PFSK-1 (cell line): ENCODE data around the gene INPP5J.

Experiments used
- FOXP2 ChIP-seq: optimal IDR thresholded peaks from 2 replicates; pipeline ENCODE3; 2011; ENCODE audit warnings: borderline replicate concordance, control low read depth, inconsistent platforms; ENCODE audit not compliant: insufficient read depth; ENCODE audit errors: extremely low read length, extremely low read depth
- POLR2AphosphoS5 ChIP-seq: IDR thresholded peaks from 2 replicates; pipeline ENCODE4 v1.6.1; 2012; ENCODE audit warnings: low read depth, mild to moderate bottlenecking, control low read depth, low read length, moderate library complexity
- SIN3A ChIP-seq: IDR thresholded peaks from 2 replicates; pipeline ENCODE4 v1.6.1; 2012; ENCODE audit warnings: mild to moderate bottlenecking, low read length, moderate library complexity, borderline replicate concordance; ENCODE audit not compliant: insufficient read depth
- TAF1 ChIP-seq: IDR thresholded peaks from 2 replicates; pipeline ENCODE4 v1.6.1; 2012; ENCODE audit warnings: low read length, control low read depth, borderline replicate concordance; ENCODE audit not compliant: insufficient read depth
- TF ChIP-seq, protein P1 (sequence below), 2 experiments: IDR thresholded peaks; 2 replicates each; pipeline versions ENCODE4 v1.6.1 to v1.8.0; 2011 to 2012; ENCODE audit warnings: low read depth in 2 of 2, low read length in 2 of 2, control low read depth in 1 of 2, inconsistent platforms in 1 of 2, mild to moderate bottlenecking in 1 of 2, moderate library complexity in 1 of 2; ENCODE audit not compliant: insufficient read depth in 1 of 2

The INPP5J gene

DNA sequence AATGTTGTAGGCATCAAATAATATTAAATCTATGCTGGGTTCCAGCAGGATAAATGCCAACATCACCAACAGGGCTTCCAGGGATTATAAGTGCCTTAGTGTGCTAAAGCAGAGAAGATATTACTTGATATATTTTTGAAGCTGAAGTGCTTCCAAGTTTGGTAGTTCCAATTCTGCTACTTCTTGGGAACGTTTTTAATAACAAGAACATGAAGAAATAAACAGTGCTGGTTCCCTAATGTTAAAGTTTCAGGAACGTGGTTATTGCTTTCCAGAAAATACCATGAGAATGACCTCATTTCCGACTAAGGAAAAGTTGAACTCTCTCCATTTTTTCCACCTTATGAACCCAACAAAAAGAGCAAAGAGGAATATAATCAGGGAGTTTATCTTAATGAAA is 32.7 kb downstream of the INPP5J start:
- TF ChIP-seq TAF1, result no peak
- no peak for TF ChIP-seq FOXP2
- TF ChIP-seq, protein P1, sequence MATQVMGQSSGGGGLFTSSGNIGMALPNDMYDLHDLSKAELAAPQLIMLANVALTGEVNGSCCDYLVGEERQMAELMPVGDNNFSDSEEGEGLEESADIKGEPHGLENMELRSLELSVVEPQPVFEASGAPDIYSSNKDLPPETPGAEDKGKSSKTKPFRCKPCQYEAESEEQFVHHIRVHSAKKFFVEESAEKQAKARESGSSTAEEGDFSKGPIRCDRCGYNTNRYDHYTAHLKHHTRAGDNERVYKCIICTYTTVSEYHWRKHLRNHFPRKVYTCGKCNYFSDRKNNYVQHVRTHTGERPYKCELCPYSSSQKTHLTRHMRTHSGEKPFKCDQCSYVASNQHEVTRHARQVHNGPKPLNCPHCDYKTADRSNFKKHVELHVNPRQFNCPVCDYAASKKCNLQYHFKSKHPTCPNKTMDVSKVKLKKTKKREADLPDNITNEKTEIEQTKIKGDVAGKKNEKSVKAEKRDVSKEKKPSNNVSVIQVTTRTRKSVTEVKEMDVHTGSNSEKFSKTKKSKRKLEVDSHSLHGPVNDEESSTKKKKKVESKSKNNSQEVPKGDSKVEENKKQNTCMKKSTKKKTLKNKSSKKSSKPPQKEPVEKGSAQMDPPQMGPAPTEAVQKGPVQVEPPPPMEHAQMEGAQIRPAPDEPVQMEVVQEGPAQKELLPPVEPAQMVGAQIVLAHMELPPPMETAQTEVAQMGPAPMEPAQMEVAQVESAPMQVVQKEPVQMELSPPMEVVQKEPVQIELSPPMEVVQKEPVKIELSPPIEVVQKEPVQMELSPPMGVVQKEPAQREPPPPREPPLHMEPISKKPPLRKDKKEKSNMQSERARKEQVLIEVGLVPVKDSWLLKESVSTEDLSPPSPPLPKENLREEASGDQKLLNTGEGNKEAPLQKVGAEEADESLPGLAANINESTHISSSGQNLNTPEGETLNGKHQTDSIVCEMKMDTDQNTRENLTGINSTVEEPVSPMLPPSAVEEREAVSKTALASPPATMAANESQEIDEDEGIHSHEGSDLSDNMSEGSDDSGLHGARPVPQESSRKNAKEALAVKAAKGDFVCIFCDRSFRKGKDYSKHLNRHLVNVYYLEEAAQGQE (IDR thresholded peaks at IDR 0.05; ENCODE audit: insufficient read depth in 1 of 2, low read depth in 2 of 2, low read length in 2 of 2), result no peak

DNA sequence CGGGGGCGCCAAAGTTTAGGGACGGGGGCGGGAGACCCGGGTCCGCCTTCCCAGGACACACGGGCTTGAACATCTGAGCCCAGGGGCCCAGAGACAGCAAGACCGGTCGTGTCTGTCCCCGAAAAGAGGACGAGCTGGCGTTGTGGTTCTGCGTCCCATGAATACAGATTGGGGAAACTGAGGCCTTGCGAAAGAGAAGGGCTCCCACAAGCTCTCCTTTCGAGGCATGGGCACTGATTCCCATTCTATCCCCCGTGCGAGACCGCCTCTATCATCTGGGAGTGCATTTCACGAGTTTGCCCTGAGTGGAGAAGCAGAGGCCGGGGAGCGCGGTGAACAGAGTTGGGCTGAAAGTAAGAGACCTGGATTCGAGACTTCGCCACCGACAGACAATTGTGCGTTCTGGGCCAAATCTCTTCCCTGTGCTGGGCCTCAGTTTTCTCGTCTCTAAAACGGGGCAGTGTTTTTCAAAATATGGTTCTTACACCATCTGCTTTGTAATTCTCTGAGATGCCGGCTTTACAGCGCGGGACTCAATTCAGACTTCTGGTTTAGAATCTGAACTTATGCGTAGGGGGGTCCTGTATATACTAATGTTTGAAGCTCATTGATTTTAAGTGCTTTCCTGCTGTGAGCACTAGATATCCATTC is 37.7 kb downstream of the INPP5J start:
- TF ChIP-seq, protein P1 (IDR thresholded peaks at IDR 0.05; ENCODE audit: insufficient read depth in 1 of 2, low read depth in 2 of 2, low read length in 2 of 2), result no peak
- TF ChIP-seq SIN3A (no peak), POLR2AphosphoS5 (no peak), TAF1 (no peak), FOXP2 (no peak)

DNA sequence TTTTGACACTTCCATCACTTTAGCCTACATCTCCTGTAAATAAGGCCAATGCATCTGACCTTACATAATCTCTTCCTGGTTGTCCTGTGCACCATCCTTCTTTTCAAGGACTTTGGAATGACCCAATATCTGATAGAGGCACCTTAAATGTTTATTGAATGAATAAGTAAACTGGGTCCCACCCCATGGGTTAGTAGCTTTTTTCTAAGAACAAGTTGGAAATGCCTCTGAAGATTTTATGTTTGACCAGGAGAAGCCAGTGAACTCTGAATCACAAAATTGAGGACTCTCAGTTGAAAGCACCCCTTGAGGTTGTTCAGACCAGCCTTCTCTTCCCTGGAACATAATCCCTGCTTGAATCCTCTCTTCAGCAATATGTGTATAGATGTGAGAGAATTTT is 38.6 kb downstream of the INPP5J start:
- TF ChIP-seq, protein P1 (IDR thresholded peaks at IDR 0.05; ENCODE audit: insufficient read depth in 1 of 2, low read depth in 2 of 2, low read length in 2 of 2), result no peak
- TF ChIP-seq TAF1 (no peak), POLR2AphosphoS5 (no peak), FOXP2 (no peak), SIN3A (no peak)

DNA sequence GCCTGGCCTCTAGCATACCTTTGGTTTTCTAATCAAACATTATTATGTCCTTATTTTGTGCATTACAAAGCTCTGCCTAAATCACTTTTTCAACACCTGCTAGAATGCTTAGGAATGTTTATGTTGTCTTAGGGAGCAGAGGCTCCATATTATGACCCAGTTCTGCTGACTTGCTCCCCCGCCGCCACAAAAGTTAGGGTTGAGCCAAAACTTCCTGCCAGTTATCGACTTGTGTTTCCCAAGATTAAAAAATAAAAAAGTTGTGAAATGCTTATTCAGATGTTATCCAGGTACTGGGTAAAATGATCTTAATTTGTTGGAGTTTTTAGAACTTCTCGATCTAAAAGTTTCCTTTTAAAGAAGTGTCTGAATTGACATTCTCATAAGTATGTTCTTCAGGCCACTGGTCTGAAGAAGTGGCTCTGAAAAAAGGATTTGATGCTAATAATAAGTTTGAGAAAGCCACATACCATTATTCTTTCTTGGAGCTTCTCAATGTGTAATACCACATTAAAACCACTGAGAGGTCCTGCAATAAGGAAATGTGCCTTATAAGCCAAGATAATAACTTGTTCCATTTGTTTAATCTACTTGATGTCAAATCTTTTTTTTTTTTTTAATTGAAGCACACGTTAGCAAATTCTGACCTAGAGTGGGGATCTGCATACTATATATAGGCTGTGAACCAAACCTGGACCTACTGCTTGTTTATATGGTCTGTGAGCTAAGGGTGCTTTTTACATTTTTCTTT is 39.4 kb downstream of the INPP5J start:
- TF ChIP-seq FOXP2 (no peak), POLR2AphosphoS5 (no peak), TAF1 (no peak), SIN3A (no peak)
- TF ChIP-seq, protein P1 (IDR thresholded peaks at IDR 0.05; ENCODE audit: insufficient read depth in 1 of 2, low read depth in 2 of 2, low read length in 2 of 2), result no peak
